ENCODE data around the gene CEP95. TPM values are rescaled to one million over a fixed set of nuclear protein-coding genes. Genes with fewer than 3 reads are reported as not detected.

The CEP95 gene
- total RNA-seq, 3 donors from 2014 or later, result 35.1 to 38.2 (median 36.7) TPM

- Mint-ChIP-seq H3K4me3 (no peak overlapping the region), H3K9me3 (no peaks in the 10 kb centered on the region), H3K36me3 (ENCODE audit: insufficient read depth) (peaks cover 15% of the 10 kb centered on the region), H3K4me1 (ENCODE audit: low read depth) (peaks cover 18% of the 10 kb centered on the region), H3K27me3 (ENCODE audit: low read depth) (no peaks in the 10 kb centered on the region)
- DNase-seq (no peak), ATAC-seq (no peak)
These were observed 76.3 kb downstream of the CEP95 start for GRCh38 chr17:64583038-64583437.

GRCh38 chr17:64585146-64585545 is 78.4 kb downstream of the CEP95 start:
- no peak for DNase-seq
- H3K4me1 Mint-ChIP-seq (ENCODE audit: low read depth), result peaks cover 12% of the 10 kb centered on the region
- H3K9me3 Mint-ChIP-seq, result no peaks in the 10 kb centered on the region
- H3K36me3 Mint-ChIP-seq (ENCODE audit: insufficient read depth), result peaks cover 14% of the 10 kb centered on the region
- H3K27me3 Mint-ChIP-seq (ENCODE audit: low read depth), result no peaks in the 10 kb centered on the region
- H3K4me3 Mint-ChIP-seq, result no peak overlapping the region
- no peak for ATAC-seq

Other genes with a start within 250 kb of the CEP95 start
- gene TEX2, start 243.7 kb upstream of the CEP95 start, total RNA-seq, result 10 to 100 TPM; 18.4 to 20.4 (median 19.9) TPM
- 10 to 100 TPM in 1 of 3 donors, 1 to 10 TPM in 2; 1.8 to 10.0 (median 9.1) TPM for gene PECAM1, start 116.1 kb upstream of the CEP95 start, total RNA-seq
- gene MILR1, start 57.9 kb upstream of the CEP95 start, total RNA-seq, result not detected
- 10 to 100 TPM; 34.1 to 34.9 (median 34.2) TPM for gene POLG2, start 9.9 kb upstream of the CEP95 start, total RNA-seq
- 1,000 to 10,000 TPM; 1,033 to 1,200 (median 1,184) TPM for gene DDX5, start 688 bp upstream of the CEP95 start, total RNA-seq
- gene SMURF2, start 155.3 kb downstream of the CEP95 start, total RNA-seq, result 10 to 100 TPM; 10.7 to 11.6 (median 11.0) TPM